Measurements from ENCODE around the gene EFNA4.

DNA sequence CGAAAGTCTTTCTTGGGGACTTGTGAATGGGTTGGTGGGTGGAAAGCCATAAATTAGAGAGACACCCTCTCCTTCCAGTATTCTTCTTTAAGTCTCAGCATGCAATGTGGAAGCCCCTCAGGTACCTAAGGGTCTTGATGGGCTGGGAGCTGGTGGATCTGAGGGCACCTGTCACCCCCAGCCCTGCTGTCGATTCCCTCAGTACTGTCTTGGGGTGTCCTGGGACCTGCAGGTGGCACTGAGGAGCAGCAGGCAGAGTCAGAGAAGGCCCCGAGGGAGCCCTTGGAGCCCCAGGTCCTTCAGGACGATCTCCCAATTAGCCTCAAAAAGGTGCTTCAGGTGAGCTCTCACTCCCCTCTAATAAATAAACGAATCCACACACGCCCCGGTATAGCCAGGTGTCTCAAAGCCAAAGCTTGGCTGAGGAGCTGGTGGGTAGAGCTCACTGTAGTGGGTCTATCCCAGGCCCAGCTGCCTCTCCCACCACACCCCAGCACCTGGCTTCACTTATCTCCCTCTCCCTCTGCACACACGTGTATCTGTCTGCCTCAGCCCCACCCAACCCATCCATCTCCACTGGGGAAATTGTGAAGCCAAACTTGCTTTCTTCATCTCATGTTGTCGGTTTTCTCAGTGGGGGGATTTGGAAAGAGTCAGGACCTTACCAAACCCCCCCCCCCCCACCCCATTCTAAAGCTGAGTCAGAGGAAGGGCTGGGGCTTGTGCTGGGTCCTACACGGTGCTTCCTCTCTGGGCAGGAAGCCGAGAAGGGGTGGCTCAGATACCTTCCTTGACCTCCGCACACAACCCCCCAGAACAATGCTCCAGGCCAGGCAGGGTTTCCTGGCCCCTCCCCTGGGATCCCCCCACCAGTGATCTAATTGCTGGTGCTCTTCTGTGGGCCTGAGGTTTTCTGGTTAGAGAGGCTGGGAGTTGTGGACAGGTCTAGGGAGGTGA lies 10.8 kb upstream of the EFNA4 start:
- TF ChIP-seq, protein P1, sequence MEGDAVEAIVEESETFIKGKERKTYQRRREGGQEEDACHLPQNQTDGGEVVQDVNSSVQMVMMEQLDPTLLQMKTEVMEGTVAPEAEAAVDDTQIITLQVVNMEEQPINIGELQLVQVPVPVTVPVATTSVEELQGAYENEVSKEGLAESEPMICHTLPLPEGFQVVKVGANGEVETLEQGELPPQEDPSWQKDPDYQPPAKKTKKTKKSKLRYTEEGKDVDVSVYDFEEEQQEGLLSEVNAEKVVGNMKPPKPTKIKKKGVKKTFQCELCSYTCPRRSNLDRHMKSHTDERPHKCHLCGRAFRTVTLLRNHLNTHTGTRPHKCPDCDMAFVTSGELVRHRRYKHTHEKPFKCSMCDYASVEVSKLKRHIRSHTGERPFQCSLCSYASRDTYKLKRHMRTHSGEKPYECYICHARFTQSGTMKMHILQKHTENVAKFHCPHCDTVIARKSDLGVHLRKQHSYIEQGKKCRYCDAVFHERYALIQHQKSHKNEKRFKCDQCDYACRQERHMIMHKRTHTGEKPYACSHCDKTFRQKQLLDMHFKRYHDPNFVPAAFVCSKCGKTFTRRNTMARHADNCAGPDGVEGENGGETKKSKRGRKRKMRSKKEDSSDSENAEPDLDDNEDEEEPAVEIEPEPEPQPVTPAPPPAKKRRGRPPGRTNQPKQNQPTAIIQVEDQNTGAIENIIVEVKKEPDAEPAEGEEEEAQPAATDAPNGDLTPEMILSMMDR (IDR thresholded peaks at IDR 0.05; ENCODE audit: insufficient read depth, low read depth, low read length) = peak; percentile 17
- no peak for TF ChIP-seq EZH2 (IDR thresholded peaks at IDR 0.05; ENCODE audit: insufficient read depth, low read length)
